ENCODE measurements around the gene ADAM12.
"Not testable (repeated sequence)": the region's sequence is repeated elsewhere in the genome, so short reads cannot be mapped to it uniquely, and the experiment has no call there.

ADAM12 gene

DNA sequence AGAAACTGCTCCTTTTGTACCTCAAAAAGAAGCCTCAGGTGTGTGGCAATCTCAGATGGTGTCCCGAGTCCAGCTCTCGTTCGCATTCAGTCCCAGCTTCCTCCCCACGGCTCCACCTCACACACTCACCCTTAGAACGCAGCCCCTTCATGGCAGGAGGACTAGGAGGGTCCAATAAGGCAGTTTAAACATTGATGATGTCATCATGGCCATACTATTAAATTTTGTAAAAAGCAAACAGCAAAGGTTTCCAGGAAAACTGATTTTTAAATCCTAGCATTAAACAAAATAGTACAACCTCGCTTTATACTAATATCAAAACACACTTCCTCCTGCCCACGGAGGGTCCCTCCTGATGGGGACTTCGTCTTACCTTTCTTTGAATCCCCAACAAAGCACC, 133.0 kb downstream of the ADAM12 start:
- no peak for DNase-seq

DNA sequence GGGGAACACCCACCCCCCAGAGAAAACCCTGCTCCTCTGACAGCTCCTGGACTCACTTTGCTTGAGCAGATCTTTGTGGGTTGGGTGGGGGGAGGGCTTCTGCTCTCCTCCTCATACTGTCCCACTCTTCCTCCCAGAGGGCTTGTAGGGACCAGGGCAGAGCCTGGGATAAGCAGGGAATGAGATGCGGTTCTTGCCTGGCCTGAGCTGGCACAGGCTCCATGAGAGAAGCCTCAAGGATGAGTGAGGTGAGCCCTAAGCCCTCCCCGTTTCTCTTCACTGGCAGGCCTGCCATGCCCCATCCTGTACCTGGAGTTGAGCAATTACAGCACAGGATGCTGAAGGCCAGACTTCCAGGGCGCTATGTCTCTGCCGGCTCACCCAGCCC, 134.7 kb downstream of the ADAM12 start:
- no peak for DNase-seq

DNA sequence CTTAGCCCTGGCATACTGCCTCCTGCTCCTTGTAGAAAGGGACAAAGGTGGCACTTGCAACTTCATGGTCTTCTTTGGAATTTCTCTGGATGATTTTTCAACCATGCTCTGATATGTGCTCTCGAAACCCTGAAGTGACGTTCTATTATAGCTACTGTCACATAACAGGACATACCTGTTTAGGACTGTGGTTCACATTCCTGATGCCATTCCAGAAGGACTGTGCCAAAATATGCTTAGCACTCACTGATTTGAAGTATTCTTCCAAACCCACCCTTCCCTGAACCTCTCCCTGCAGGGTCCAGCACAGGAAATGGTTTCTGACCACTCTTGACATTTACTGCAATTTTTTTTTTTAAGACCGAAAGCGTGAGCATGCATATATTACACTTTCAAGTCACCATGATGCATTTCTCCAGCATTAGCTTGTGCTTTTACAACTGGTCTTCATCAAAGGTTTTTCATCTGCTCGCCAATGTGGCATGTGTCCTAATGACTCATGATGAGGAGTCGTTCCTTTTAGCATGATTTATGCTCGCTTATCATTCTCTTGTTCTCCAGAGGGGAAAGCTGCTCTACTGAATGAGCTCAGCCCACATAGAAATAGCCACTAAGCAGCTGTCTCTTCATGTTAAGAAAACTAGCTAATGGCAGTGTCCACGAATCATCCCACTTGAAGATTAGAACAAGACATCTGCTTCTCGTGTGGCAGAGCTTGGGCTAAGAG, 135.2 kb downstream of the ADAM12 start:
- DNase-seq, result no peak

DNA sequence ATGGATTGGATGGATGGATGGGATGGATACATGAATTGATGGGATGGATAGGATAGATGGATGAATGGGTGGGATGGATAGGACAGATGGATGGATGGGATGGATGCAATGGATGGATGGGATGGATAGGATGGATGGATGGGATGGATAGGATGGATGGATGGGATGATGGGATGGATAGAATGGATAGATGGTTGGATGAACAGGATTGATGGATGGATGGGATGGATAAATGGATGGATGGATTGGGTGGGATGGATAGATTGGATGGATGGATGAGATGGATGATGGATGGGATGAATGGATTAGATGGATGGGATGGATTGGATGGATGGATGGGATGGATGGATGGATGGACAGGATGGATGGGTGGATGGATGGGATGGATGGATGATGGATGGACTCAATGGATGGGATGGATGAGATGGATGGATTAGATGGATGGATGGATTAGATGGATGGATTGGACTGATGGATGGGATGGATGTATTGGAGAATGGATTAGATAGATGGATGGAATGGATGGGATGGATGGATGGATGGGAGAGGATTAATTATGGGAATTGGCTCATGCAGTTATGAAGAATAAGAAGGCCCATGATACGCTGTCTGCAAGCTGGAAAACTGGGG, 136.4 kb downstream of the ADAM12 start:
- no peak for DNase-seq

DNA sequence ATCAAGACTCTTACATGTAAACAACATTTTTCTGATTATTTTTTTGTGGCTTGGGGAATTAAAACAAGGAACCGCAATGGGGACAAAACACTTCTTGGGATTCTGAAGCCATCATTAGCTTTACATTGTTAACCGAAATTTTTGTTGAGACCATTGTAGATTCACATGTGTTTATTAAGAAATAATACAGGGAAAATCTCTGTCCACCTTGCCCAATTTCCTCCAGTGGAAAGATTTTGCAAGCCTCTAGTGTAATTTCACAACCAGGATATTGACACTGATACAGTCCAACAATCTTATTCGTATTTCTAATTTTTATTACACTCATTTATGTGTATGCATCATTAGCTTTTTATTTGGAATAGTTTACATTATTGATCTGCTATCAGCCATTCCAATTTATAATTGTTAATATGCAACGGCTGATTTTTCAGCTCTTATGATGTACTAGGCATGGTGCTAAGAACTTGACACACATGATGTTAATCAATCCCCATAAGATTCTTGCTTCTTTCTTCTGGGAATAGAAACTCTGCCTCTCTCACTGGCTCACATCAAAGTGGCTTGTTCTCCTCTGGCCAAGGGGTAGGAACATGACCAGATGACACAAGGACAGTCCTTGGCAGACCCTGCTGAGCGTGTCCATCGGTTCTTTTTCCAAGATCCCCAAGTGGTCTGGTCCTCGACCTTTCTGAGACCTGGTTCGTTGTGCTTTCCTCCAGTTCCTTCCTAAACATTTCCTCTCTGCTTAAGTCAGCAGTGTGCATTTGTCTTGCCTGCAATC, 137.6 kb downstream of the ADAM12 start:
- no peak for DNase-seq

DNA sequence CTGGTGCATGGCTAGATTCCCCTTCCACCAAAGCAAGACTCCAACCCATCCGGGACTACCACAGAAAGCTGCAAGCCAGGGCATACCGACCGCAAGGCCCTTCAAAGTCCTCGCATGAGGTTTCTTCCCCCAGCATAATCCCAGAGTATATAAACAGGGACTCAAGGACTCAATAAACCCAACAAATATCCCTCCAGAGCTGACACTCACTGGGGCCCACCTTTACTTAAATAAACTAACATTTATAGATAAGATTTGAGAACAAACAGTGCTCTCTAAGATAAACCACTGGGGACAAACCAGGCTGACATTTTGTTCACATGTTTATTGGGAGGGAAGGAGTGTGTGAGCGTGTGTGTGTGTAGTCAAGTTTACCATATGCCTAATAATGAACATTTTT, 138.2 kb downstream of the ADAM12 start:
- DNase-seq, result no peak

DNA sequence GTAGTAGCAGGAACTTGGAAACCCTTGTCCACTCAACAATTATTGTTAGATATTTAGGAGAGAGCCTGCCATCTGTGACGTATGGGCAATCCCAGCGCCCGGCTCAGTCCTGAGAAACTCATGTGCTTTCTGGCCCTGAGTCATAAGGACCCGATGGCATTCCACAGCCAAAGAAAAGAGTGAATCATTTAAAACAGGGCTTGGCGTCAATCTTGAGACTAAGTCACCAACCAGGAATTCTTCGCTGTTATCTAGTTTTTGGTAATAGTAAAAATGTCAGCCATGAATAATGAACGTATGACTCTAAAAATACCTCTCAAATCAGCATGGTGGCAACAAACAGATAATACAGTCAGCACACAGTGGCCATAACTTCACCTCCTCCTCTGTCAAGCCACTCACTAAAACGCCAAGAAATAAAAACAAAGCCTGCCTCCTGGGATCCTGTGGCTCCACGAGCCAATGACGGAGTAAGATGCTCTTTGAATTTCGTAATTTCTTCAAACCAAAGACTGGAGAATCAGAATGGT, 140.8 kb downstream of the ADAM12 start:
- DNase-seq, result no peak

DNA sequence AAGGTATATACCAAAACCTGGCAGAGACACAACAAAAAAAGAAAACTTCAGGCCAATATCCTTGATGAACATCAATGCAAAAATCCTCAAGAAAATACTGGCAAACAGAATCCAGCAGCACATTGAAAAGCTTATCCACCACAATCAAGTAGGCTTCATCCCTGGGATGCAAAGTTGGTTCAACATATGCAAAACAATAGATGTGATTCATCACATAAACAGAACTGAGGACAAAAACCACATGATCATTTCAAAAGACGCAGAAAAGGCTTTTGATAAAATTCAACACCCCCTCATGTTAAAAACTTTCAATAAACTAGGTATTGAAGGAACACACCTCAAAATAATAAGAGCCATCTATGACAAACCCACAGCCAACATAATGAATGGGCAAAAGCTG, 141.9 kb downstream of the ADAM12 start:
- DNase-seq, result not testable (repeated sequence)

DNA sequence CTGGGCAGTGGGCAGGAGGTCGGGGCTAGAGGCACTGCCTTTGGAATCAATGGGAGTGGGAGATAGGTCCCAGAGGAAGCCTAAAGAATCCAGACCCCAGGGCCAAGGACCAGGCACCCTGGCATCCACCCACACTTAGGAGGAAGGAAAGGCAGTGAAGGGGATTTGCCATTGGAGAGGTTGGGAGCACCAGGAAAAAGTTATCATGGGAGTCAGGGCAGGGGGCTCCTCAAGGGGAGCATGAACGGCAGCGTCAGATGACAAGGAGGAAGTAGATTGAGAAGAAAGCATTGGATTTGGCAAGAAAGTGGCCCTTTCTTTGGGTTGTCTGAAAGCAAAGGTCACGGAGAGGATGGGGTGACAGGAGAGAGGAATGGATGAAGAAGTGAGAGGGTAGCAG, 142.8 kb downstream of the ADAM12 start:
- DNase-seq, result no peak

DNA sequence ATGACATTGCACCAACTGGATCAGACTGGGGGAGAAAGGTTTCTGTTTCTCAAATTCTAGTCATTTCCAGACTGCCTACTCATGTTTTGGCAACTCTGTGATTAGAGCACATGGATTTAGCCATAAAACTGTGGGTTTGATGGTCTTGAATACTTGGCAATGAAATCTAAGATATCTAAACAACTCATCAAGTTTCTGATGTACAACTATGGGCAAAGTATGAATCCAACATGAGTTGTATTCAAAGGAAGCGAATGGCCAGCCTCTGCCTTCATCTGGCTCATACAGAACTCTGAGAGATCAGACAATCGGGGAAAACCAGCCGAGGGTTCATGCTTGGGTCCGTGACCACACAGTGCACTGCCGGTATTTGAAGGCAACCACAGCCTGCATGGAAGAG, 144.3 kb downstream of the ADAM12 start:
- no peak for DNase-seq

DNA sequence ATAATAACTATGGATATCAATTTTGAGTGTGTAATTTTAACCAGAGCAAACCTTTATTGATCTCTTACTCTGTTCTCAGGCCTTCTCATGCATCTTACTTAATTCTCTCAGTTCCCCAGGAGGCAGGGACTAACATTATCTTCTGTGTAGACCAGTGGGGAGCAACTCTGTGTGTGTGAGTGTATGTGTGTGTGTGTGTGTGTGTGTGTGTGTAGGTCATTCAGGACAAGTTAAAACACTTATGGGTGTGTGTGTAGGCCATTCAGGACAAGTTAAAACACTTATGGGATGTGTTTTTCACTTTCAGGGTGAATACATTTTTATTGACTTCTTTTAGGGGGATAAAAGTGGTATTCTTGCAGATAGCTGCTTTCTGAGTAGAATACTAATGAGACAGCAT, 145.0 kb downstream of the ADAM12 start:
- DNase-seq, result no peak

DNA sequence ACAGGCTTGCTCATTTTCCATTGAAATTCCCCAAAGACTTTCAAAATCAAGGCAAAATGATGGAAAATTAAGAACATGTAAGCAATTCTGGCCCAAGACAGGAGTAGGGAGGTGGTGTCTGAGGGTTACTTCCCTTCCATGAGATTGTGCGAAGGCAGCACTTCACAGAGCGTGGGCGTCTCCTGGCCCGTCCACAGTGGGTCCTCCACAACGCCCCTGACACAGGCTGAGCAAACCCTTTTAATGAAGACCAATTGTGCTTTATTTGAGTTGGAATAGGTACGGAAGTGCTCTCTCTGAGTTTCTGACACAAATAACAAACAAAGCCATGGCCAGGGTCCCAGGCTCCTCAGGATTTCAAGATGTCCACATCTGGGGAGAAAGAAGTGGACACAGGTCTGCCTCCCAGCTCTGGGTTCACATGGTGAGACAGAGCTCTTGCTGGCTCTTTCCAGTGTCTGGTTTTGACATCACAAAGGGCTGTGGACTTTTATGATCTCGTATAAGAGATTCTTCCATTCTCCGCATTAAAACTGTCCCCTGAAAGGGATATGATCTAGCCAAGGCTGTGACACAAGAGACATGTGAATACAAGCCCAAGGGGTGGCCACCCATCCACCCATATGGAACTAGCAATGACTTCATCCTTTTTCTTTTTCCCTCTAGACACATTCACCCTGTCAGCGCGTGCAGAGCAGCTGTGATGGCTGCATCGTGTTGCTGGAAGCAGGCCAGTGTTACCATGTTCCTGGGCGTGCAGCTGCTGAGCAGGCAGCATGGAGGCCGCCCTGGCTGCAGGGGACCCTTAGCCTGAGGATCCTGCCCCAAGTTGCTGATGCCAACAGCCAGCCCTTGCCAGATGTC, 145.6 kb downstream of the ADAM12 start:
- DNase-seq, result no peak

DNA sequence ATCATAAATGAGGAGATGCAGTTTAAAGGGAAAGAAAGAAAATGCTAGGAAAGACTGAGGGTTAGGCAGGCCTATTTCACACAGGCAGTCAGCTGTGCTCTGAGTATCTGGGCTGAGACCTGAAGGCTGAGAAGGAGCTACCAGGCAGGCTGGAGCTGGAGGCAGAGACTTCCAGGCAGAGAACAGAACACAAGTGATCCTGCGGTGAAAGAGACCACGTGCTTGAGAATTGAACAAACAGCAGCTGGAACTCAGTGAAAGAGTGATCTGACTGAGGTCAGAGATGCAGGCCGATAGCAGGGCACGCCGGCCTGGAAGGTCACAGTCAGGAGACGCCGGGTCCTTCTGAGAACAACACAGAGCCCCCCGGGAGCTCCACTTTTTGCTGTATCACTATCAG, 147.8 kb downstream of the ADAM12 start:
- no peak for DNase-seq

DNA sequence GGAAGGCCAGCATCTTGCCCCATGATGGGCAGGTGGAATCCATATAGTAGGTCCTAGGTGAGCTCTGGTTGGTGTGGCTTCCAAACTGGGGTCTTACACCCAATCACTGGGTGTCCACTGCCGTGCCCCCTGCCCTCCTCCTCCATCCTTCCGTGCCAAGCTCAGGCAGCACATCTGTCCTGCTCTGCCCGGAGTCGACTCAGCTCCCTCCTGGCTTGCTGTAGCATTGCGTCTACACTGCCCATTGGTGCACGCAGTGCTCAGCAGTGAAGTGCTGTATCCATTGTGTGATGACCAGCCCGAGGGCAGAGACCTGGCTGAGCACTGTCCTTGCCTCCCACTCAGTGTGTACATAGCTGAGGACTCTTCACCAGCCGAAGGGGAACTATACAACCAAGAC, 148.4 kb downstream of the ADAM12 start:
- no peak for DNase-seq

DNA sequence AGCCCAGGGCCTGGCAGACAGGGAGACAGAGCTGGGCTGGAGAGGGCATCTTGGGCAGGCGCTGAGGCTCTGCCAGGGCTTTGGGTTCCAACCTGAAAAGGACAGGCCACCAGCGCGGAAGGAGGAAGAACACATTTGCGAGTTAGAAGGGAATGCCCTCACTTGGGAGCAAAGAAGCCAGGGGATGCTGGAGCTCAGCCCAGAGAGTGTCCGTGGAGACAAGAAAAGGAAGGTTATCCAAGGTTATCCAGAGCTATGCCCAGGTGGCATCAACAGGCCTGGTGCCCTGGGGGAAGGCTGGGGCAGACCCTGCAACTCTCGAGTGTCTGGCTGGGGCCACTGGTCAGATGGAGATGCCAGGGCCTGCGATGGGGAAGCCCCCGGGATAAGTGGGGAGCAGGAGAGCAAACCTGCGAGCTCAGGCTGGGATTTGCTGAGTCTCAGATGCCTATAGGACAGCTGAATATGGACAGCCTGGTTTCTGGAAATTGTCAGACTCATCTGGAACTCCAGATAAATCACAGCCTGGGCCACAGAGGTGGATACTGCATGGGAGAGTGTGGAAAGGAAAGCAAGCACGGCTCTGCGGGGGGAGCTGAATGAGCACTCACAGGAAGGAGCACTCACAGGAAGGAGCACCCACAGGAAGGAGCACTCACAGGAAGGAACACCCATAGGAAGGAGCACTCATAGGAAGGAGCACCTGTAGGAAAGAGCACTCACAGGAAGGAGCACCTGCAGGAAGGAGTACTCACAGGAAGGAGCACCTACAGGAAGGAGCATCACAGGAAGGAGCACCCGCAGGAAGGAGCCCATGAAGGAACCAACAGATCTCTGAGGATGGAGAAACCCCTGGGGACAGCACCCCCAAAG, 152.1 kb downstream of the ADAM12 start:
- no peak for DNase-seq

DNA sequence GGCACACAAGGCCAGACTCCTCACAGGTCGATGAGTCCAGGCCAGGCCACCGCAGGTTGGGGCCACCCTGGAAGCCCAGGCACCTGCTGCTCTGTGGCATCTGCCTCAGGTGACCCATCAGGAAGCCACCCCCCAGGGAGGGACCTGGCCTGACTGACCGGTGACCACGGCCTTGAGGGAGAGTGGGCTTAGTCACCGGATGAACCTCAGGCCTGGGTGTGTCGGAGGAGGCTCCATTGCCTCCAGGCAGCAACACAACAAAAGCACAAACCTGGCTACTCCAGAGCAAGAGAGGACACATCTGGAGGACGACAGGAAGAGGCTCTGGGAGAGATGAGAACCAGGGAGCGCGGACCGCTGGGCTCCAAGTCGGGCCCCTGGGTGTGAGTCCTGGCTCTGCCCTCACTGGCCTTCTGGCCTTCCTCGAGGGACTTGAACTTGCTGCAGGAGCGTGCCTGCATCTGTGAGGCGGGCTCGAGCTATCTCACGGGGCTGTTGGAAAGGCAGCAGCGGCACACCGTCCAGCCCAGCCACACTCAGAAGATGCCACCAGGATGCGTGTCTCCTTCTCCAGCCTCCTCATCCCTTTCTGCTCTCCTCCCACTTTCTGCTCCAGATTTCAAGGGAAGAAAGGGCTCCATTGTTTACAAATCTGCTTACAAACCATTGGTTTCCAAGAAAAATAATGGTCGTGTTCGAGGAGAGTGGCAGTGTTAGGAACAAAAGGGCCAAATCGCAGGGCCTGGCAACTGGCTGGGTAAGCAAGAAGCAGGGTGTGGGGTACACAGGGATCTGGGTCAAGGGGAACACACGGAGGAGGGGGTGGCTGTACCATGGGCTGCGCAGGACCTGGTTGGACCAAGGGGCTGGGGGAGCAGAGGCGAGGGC, 152.9 kb downstream of the ADAM12 start:
- no peak for DNase-seq

DNA sequence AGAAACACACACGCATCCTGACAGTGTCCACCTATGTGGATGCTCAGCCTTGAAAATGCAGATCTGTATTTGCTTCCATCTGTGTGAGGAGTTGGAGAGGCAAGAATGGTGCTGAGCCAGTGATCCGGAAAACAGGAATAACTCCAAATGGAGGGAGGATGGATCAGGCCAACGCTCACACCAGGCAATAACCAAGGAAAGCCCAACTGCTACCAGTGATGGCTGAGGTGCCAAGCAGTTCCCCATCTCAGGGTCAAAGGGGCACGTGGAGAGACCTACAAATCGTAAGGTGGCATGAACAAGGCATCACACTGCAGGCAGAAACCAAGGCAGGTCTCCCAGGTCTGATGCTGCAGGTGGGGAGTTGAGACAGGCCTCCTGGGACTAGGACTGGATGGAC, 153.6 kb downstream of the ADAM12 start:
- DNase-seq, result no peak

DNA sequence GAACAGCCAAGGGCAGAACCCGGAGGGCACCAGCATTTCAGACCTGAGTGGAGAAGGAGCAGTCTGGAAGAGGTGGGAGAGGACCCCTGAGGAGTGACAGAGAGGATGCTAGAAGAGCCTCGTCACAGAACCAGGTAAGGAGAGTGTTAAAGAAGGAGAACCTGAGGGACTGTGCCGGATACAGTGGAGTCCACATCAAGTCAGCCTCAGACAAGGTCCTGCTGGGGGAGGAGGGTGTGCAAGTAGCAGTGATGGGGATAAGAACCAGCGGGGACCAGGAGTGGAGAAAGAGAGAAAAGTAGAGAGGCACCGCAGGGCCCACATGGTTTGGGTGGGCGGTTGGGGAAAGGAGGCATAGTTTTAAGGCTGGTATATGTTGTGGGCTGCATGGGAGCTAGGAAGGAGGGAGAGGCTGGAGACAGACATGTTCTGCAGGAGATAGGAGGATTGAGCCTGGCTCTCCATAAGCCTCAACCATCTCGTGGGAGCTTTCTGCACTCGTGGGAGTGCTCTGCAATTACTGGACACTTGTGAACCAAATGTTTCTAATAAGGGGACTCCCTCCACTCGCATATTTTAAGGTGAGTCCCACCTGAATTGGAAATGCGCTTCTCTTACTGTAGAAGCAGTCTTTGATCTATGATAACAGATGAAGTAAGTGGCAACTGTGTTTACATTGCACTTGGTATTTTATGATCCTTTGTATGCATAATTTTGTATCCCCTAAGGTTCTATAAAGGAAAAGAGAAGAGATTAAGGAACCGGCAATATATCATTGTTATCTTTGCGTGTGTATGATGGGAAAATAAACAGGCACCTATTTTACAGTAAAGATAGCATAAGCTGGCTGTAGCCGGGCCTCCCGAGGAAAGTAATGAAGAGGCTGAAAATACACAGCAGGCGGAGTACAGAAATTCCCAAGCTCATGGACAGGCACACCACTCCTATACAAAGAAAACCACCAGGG, 154.8 kb downstream of the ADAM12 start:
- no peak for DNase-seq

DNA sequence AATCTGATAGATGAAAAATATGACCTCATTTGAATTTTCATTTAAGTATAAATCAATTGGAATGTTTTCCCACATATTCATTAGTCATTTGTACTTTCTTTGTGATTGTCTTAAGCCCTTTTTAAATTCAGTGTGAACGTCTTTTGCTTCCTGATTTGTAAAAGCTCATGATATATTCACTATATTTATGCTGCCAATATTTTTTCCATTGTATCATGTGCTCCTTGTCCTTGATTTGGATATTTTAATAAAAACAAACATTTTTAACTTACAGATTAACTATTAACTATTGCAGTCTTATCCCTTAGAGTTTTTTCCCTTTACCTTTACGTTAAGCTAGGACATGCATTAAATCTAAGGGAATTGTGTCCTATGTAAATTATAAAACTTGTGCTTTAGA, 157.7 kb downstream of the ADAM12 start:
- no peak for DNase-seq

DNA sequence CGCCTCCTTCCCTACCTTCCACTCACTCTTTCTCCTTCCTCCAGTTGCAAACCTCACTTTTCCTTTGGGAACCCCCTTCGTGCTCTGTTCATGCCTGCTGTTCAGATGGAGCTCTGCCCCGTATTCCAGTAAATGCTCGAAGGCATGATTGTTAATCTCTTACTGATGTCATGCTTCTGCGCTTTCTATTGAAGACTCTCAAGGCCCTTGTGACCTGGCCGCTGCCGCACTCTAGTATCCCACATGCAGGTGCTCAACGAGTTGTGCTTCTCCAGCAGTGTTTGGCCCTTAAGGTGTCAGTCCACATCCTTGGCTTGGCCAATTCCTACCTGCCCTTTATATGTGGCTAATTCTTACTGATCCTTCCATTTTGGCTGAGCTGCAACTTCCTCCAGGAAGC, 158.6 kb downstream of the ADAM12 start:
- DNase-seq, result no peak

Data from CD4-positive, alpha-beta T cell treated with Interleukin-4 for 4 hours (primary cell).